Measurements from ENCODE around the gene RAB22A.

Gene RAB22A

DNA sequence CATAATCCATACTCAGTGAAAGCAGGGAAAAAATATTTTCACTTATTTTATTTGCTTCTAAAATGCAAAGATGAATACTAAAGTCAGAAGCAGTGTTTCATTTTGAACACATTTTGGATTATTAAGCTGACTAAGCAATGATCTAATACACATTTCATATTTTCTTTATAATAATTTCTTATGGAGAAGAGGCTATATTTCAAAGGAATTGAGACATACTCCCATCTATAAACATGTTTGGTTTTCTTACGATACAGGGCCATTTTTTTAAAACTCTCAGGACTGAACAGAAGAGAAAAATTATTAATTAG lies 52.6 kb downstream of the RAB22A start:
- no peak for TF ChIP-seq FOXP2 (optimal IDR thresholded peaks at IDR 0.05; ENCODE audit: borderline replicate concordance, extremely low read depth, extremely low read length, insufficient read depth)
- no peak for TF ChIP-seq TAF1 (IDR thresholded peaks at IDR 0.05; ENCODE audit: borderline replicate concordance, insufficient read depth, low read length)
- TF ChIP-seq SIN3A (IDR thresholded peaks at IDR 0.05; ENCODE audit: borderline replicate concordance, insufficient read depth, low read length): no peak
- no peak for TF ChIP-seq POLR2AphosphoS5 (IDR thresholded peaks at IDR 0.05; ENCODE audit: low read depth, low read length)
- no peak for TF ChIP-seq REST (IDR thresholded peaks at IDR 0.05; ENCODE audit: insufficient read depth in 1 of 2, low read depth in 2 of 2, low read length in 2 of 2)

DNA sequence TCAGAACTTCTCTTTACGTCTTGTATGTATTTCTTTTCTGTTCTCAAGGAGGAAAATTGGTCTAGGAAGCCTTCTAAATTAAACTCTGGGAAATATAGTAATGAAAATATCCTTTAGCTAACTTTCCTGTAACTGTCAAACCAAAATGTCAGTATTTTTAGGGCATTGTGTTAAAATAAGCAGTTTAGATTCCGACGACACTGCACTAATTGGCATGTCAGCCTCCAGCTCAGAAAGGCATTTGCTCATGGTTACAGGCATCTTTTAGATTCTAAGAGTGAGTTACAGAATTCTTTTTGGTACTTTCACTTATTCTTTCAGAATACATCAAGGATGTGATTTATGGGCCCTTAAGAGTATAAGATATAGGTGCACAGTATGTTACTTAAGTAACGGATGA lies 53.5 kb downstream of the RAB22A start:
- TF ChIP-seq POLR2AphosphoS5 (IDR thresholded peaks at IDR 0.05; ENCODE audit: low read depth, low read length): no peak
- no peak for TF ChIP-seq TAF1 (IDR thresholded peaks at IDR 0.05; ENCODE audit: borderline replicate concordance, insufficient read depth, low read length)
- no peak for TF ChIP-seq FOXP2 (optimal IDR thresholded peaks at IDR 0.05; ENCODE audit: borderline replicate concordance, extremely low read depth, extremely low read length, insufficient read depth)

DNA sequence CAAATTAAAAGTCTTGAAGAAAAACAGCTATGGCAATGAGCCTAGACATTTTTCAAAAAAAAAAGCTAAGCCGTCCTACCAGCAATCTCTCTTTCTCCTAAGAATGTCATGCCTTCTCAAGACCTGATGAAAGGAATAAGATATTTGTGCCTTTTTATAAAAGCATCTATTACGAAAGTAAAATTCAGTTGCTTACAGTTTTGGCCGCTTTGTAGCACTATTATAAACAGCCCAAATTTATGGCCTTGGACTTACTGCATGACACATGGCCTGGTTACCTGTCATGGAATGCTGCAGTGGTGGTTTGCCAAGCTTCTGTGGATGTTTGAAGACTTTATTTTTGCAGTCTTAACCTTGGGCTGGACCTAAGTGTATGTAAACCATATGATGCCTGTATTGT lies 57.4 kb downstream of the RAB22A start:
- TF ChIP-seq FOXP2 (optimal IDR thresholded peaks at IDR 0.05; ENCODE audit: borderline replicate concordance, extremely low read depth, extremely low read length, insufficient read depth) (no peak), SIN3A (IDR thresholded peaks at IDR 0.05; ENCODE audit: borderline replicate concordance, insufficient read depth, low read length) (no peak), REST (IDR thresholded peaks at IDR 0.05; ENCODE audit: insufficient read depth in 1 of 2, low read depth in 2 of 2, low read length in 2 of 2) (no peak), POLR2AphosphoS5 (IDR thresholded peaks at IDR 0.05; ENCODE audit: low read depth, low read length) (no peak), TAF1 (IDR thresholded peaks at IDR 0.05; ENCODE audit: borderline replicate concordance, insufficient read depth, low read length) (no peak)

GRCh38 chr20:58372806-58373205 lies 63.3 kb downstream of the RAB22A start:
- TF ChIP-seq POLR2AphosphoS5 (IDR thresholded peaks at IDR 0.05; ENCODE audit: low read depth, low read length) (no peak), REST (IDR thresholded peaks at IDR 0.05; ENCODE audit: insufficient read depth in 1 of 2, low read depth in 2 of 2, low read length in 2 of 2) (no peak), TAF1 (IDR thresholded peaks at IDR 0.05; ENCODE audit: borderline replicate concordance, insufficient read depth, low read length) (no peak), SIN3A (IDR thresholded peaks at IDR 0.05; ENCODE audit: borderline replicate concordance, insufficient read depth, low read length) (no peak), FOXP2 (optimal IDR thresholded peaks at IDR 0.05; ENCODE audit: borderline replicate concordance, extremely low read depth, extremely low read length, insufficient read depth) (no peak)

DNA sequence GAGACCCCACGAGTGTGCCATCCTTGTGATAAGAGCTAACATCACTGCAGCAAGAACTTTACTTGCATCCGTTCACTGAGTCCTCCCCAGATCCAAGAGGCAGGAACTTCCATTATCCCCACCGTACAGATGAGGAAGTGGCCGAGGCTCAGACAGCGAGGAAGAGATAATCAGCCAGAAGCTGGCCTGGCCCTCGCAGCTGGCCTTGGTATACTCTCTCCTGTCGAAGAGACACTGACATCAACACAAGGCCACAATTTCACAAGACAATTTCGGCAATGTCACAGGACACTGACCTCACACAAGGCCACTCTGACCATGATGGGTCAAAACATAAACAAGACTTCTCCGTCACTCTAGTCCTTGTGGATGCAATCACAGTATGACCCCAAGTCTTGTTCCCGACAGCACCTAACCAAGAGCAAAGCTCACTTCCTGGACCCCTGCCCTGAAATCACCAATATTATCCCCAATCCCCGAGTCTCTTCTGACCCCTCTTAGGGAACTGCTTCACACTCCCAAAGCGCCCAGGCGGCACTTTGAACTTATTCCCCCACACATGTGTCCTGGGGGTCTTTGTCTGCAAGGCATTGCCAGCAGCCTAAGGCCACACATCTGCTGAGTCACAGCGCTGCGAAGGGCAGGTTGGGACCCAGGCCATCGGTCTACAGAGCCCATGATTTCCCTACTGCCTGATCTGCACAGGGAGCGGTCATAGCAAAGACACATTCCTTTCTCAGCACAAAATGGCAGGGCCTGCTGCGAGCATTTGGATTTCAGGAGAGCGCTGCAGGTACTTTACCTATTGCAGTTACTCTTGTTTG lies 64.7 kb downstream of the RAB22A start:
- TF ChIP-seq TAF1 (IDR thresholded peaks at IDR 0.05; ENCODE audit: borderline replicate concordance, insufficient read depth, low read length) (no peak), FOXP2 (optimal IDR thresholded peaks at IDR 0.05; ENCODE audit: borderline replicate concordance, extremely low read depth, extremely low read length, insufficient read depth) (no peak), SIN3A (IDR thresholded peaks at IDR 0.05; ENCODE audit: borderline replicate concordance, insufficient read depth, low read length) (no peak)
